GM21529 (cell line): ENCODE data around the gene CLPTM1L.
"Not testable (repeated sequence)": the region's sequence is repeated elsewhere in the genome, so short reads cannot be mapped to it uniquely, and the experiment has no call there.

Source experiments
- ATAC-seq: cut with Tn5 transposase; IDR thresholded peaks from one replicate; pipeline ENCODE4 v1.9.1; 2021; ENCODE audit not compliant: unreplicated experiment

Gene CLPTM1L

GRCh38 chr5:1329111-1329579 lies 15.8 kb downstream of the CLPTM1L start:
- ATAC-seq, result no peak

DNA sequence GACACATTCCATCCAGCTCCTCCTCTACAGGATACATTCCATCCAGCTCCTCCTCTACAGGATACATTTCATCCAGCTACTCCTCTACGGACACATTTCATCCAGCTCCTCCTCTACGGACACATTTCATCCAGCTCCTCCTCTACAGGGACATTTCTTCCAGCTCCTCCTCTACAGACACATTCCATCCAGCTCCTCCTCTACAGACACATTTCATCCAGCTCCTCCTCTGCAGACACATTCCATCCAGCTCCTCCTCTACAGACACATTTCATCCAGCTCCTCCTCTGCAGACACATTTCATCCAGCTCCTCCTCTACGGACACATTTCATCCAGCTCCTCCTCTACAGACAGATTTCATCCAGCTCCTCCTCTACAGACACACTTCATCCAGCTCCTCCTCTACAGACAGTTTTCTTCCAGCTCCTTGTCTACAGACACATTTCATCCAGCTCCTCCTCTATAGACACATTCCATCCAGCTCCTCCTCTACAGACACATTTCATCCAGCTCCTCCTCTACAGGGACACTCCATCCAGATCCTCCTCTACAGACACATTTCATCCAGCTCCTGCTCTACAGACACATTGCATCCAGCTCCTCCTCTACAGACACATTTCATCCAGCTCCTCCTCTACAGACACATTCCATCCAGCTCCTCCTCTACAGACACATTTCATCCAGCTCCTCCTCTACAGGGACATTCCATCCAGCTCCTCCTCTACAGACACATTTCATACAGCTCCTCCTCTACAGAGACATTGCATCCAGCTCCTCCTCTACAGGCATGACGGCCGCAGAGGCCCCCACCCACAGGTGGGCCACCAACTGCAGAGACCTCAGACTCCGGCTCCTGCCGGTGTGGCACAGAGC lies 16.4 kb downstream of the CLPTM1L start:
- ATAC-seq, result not testable (repeated sequence)

DNA sequence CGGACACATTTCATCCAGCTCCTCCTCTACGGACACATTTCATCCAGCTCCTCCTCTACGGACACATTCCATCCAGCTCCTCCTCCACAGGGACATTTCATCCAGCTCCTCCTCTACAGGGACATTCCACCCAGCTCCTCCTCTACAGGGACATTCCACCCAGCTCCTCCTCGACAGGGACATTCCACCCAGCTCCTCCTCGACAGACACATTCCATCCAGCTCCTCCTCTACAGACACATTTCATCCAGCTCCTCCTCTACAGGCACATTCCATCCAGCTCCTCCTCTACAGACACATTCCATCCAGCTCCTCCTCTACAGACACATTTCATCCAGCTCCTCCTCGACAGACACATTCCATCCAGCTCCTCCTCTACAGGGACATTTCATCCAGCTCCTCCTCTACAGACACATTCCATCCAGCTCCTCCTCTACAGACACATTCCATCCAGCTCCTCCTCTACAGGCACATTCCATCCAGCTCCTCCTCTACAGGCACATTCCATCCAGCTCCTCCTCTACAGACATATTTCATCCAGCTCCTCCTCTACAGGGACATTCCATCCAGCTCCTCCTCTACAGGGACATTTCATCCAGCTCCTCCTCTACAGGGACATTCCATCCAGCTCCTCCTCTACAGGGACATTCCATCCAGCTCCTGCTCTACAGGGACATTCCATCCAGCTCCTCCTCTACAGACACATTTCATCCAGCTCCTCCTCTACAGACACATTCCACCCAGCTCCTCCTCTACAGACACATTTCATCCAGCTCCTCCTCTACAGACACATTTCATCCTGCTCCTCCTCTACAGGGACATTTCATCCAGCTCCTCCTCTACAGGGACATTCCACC lies 17.8 kb downstream of the CLPTM1L start:
- ATAC-seq, result not testable (repeated sequence)

DNA sequence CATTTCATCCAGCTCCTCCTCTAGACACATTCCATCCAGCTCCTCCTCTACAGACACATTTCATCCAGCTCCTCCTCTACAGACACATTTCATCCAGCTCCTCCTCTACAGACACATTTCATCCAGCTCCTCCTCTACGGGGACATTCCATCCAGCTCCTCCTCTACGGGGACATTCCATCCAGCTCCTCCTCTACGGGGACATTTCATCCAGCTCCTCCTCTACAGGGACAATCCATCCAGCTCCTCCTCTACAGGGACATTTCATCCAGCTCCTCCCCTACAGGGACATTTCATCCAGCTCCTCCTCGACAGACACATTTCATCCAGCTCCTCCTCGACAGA lies 18.4 kb downstream of the CLPTM1L start:
- ATAC-seq, result not testable (repeated sequence)

DNA sequence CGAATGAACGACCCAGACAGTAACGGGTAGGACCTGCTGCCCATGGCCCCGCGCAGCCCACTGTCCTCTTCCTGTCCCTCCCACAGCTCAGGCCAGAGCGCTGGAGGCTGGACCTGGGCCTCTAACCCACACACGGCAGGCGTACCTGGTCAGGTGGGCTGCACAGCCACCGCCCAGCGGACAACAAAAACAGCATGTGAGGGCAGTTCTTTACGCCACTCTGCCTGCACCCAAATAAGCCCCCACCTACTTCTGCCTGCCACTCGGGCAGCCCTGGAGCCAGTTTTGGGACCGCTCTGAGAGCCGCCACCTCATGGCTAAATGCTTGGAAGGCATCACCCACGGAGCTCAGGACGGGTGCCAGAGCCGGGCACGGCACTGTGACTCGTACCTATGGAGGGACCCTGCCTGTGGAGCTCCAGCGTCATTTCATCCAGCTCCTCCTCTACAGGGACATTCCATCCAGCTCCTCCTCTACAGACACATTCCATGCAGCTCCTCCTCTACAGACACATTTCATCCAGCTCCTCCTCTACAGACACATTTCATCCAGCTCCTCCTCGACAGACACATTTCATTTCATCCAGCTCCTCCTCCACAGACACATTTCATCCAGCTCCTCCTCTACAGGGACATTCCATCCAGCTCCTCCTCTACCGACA lies 18.9 kb downstream of the CLPTM1L start:
- ATAC-seq, result no peak

GRCh38 chr5:1325191-1325741 lies 19.6 kb downstream of the CLPTM1L start:
- no peak for ATAC-seq

GRCh38 chr5:1324719-1325190 lies 20.1 kb downstream of the CLPTM1L start:
- ATAC-seq, result no peak

- ATAC-seq, result no peak
Measured at GRCh38 chr5:1324301-1324700, 20.6 kb downstream of the CLPTM1L start.

- ATAC-seq, result no peak
Measured at GRCh38 chr5:1323803-1324173, 21.1 kb downstream of the CLPTM1L start.

- no peak for ATAC-seq
Measured at GRCh38 chr5:1322955-1323802, 21.7 kb downstream of the CLPTM1L start.

- ATAC-seq, result no peak
Measured at GRCh38 chr5:1322036-1322900, 22.6 kb downstream of the CLPTM1L start.

GRCh38 chr5:1321576-1321975 lies 23.3 kb downstream of the CLPTM1L start:
- ATAC-seq, result no peak

GRCh38 chr5:1320436-1321344 lies 24.2 kb downstream of the CLPTM1L start:
- no peak for ATAC-seq

- ATAC-seq, result no peak
Measured at GRCh38 chr5:1319436-1320256, 25.3 kb downstream of the CLPTM1L start.

DNA sequence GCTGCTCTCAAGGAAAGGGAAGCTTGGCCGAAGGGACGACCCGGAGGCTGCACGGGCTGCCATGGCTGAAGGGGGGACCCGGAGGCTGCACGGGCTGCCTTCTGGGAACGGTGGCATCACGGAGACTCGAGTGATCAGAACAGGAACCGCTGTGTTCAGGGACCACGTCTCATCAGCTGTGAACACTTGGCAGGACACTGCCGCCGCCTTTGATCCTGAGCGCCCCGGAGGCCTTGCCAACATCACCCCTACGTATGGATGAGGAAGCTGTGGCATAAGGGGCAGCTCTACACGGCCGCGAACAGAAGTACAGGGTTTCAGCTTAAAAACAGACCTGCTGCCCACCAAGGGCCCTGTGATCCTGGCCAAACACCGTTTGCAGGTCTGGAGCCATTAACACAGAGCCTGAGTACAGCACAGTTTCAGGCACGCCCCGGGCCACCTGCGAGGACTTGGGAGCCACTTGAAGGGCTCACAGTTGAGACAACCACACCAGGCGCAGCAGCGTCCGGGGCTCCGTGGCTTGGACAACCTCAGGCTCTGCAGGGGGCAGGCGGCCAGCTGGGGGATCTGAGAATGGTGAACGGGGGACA lies 26.1 kb downstream of the CLPTM1L start:
- no peak for ATAC-seq

- no peak for ATAC-seq
Measured at GRCh38 chr5:1317921-1318565, 26.9 kb downstream of the CLPTM1L start.
